Neuronal stem cell (in vitro differentiated cells): Measurements from ENCODE around the gene CDH18.

Experiments
- DNase-seq: peaks from one replicate; pipeline ENCODE4 v3.0.0-alpha.2; 2013; ENCODE audit warnings: low spot score
- H2AFZ ChIP-seq: one replicate; pipeline ENCODE4 v1.6.1; 2013; ENCODE audit warnings: mild to moderate bottlenecking, low read length, inconsistent platforms
- H2AK5ac ChIP-seq: 2 replicates; pipeline ENCODE4 v1.6.1; 2013; ENCODE audit warnings: low read depth, mild to moderate bottlenecking, inconsistent platforms, low read length, moderate library complexity, mixed read lengths
- H2BK120ac ChIP-seq: 2 replicates; pipeline ENCODE4 v1.6.1; 2013; ENCODE audit warnings: low read depth, mild to moderate bottlenecking, inconsistent platforms, low read length, moderate library complexity, mixed read lengths
- H2BK12ac ChIP-seq: one replicate; pipeline ENCODE4 v1.6.1; 2013; ENCODE audit warnings: low read length, inconsistent platforms
- H2BK15ac ChIP-seq: 2 replicates; pipeline ENCODE4 v1.6.1; 2013; ENCODE audit warnings: mild to moderate bottlenecking, low read length, inconsistent platforms, mixed read lengths
- H2BK5ac ChIP-seq: one replicate; pipeline ENCODE4 v1.6.1; 2013; ENCODE audit warnings: inconsistent platforms, mild to moderate bottlenecking, low read length, moderate library complexity
- H3K14ac ChIP-seq: one replicate; pipeline ENCODE4 v1.6.1; 2013; ENCODE audit warnings: low read length, inconsistent platforms
- H3K18ac ChIP-seq: 2 replicates; pipeline ENCODE4 v1.6.1; 2013; ENCODE audit warnings: low read length, inconsistent platforms
- H3K23ac ChIP-seq: 2 replicates; pipeline ENCODE4 v1.6.1; 2013; ENCODE audit warnings: low read depth, mild to moderate bottlenecking, mixed read lengths, low read length, inconsistent platforms; ENCODE audit not compliant: poor library complexity
- H3K27ac ChIP-seq: replicated peaks from 3 replicates; pipeline ENCODE4 v1.5.1; 2013; ENCODE audit warnings: low read length, inconsistent platforms
- H3K27me3 ChIP-seq, 3 experiments: 2 replicates each; pipeline ENCODE4 v1.6.1; 2013; ENCODE audit warnings: low read length in 3 of 3, mild to moderate bottlenecking in 2 of 3, inconsistent platforms in 1 of 3, low read depth in 1 of 3, mixed read lengths in 1 of 3, moderate library complexity in 1 of 3; ENCODE audit not compliant: control insufficient read depth in 3 of 3, insufficient read depth in 3 of 3
- H3K36me3 ChIP-seq, 2 donors: replicated peaks in 1 of 2; 2 replicates each; pipeline ENCODE4 v1.6.1; 2013; ENCODE audit warnings: low read length in 2 of 2; ENCODE audit not compliant: control insufficient read depth in 2 of 2, insufficient read depth in 2 of 2
- H3K4ac ChIP-seq: 2 replicates; pipeline ENCODE4 v1.6.1; 2013; ENCODE audit warnings: inconsistent platforms, mild to moderate bottlenecking, low read length, moderate library complexity
- H3K4me1 ChIP-seq, 2 donors: 1 replicate in 1 of 2; 2 replicates in 1 of 2; pipeline ENCODE4 v1.6.1; 2013; ENCODE audit warnings: low read length in 2 of 2, low read depth in 1 of 2; ENCODE audit not compliant: control insufficient read depth in 2 of 2, insufficient read depth in 1 of 2
- H3K4me2 ChIP-seq: one replicate; pipeline ENCODE4 v1.6.1; 2013; ENCODE audit warnings: mild to moderate bottlenecking, low read length, inconsistent platforms; ENCODE audit not compliant: insufficient read depth, poor library complexity, severe bottlenecking
- H3K4me3 ChIP-seq, 2 donors: 2 replicates each; pipeline ENCODE4 v1.5.1; 2013; ENCODE audit warnings: low read length in 2 of 2, mild to moderate bottlenecking in 2 of 2, inconsistent platforms in 1 of 2, moderate library complexity in 1 of 2
- H3K79me1 ChIP-seq: one replicate; pipeline ENCODE4 v1.6.1; 2013; ENCODE audit warnings: low read depth, mild to moderate bottlenecking, inconsistent platforms, low read length, moderate library complexity
- H3K9ac ChIP-seq: one replicate; pipeline ENCODE4 v1.6.1; 2013; ENCODE audit warnings: mild to moderate bottlenecking, low read depth, low read length, inconsistent platforms; ENCODE audit not compliant: poor library complexity
- H3K9me3 ChIP-seq, 2 donors: replicated peaks in 1 of 2; 2 replicates each; pipeline versions ENCODE3 to v1.6.1; 2013; ENCODE audit warnings: low read length in 2 of 2, mild to moderate bottlenecking in 2 of 2, inconsistent platforms in 1 of 2, low read depth in 1 of 2, mixed read lengths in 1 of 2, moderate library complexity in 1 of 2; ENCODE audit not compliant: control insufficient read depth in 2 of 2, insufficient read depth in 1 of 2
- H4K8ac ChIP-seq: one replicate; pipeline ENCODE4 v1.6.1; 2013; ENCODE audit warnings: low read depth, mild to moderate bottlenecking, inconsistent platforms, low read length, moderate library complexity
- H4K91ac ChIP-seq: one replicate; pipeline ENCODE4 v1.6.1; 2013; ENCODE audit warnings: low read length, low read depth, mild to moderate bottlenecking, inconsistent platforms; ENCODE audit not compliant: poor library complexity
- WGBS, 2 donors: extraction: QIAGEN DNeasy Blood & Tissue Kit; methylation state at CpG; one replicate each; pipeline ENCODE4 v1.1.7; 2013; ENCODE audit warnings: missing lambda C conversion rate in 2 of 2, mixed read lengths in 1 of 2; ENCODE audit not compliant: insufficient read length in 2 of 2, insufficient replicate concordance in 1 of 2; ENCODE audit errors: extremely low coverage in 2 of 2; 5-methylcytosine and 5-hydroxymethylcytosine counted together

Gene CDH18

DNA sequence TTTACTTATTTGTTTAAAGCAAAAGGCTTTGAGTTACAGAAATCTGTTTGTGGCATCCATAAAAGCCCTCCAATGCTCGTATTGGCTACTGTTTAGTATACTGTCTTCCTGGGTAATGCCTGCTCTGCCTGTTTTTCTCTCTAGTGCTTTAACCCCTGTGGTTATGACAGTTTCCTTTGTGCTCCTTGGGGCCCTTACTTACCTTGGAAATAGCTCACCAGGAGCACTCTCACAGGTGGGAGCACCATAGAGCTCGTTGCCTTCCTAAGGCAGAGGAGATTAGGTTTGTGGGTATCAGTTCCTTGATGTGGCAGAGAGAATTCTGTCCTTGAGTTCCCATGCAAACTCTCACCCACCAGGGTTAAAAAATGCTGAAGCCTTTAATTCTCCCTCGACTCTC is 242.8 kb downstream of the CDH18 start:
- DNase-seq, result no peak
- Histone ChIP-seq H2BK120ac (no peak overlapping the region), H4K8ac (no peak overlapping the region), H3K18ac (no peak overlapping the region), H3K27me3 (no peaks in the 10 kb centered on the region), H2AK5ac (no peak overlapping the region), H3K79me1 (no peaks in the 10 kb centered on the region), H3K36me3 (no peaks in the 10 kb centered on the region), H3K4ac (no peak overlapping the region), H3K4me3 (no peak overlapping the region), H3K4me2 (no peak overlapping the region), H3K27ac (no peak overlapping the region), H3K23ac (no peak overlapping the region), H2BK5ac (no peak overlapping the region), H2BK15ac (no peak overlapping the region), H3K9ac (no peak overlapping the region), H2BK12ac (no peak overlapping the region), H2AFZ (peak overlapping the region; percentile 46), H3K4me1 (no peaks in the 10 kb centered on the region), H4K91ac (no peak overlapping the region), H3K14ac (no peak overlapping the region), H3K9me3 (no peaks in the 10 kb centered on the region)
- WGBS, 2 donors, result no CpG with 5 or more reads among the region's 3 CpGs

DNA sequence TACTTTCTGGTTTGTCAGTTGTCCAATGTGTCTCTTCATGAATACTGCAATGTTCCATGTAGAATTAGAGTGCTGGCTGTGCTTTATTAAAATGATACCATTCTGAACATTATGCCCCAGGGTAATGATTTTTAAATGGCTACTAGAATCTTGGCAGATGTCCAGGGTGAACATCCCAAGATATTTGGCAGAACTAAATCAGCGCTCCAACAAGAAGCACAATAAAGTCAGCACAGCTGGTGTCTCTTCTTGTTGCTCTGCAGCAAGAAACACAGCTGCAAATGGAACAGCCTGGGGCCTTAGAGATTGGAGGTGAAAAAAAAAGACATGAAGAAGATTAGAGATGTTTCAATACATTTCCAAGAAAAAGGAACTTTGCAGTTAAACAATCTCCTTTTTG is 248.3 kb downstream of the CDH18 start:
- Histone ChIP-seq H3K23ac (no peak overlapping the region), H3K36me3 (no peaks in the 10 kb centered on the region), H2BK5ac (no peak overlapping the region), H4K91ac (no peak overlapping the region), H2BK120ac (no peak overlapping the region), H2AFZ (no peak overlapping the region), H3K18ac (no peak overlapping the region), H2AK5ac (no peak overlapping the region), H3K9ac (no peak overlapping the region), H3K4me2 (no peak overlapping the region), H3K79me1 (no peaks in the 10 kb centered on the region), H3K9me3 (no peaks in the 10 kb centered on the region), H3K4me3 (no peak overlapping the region), H3K4me1 (no peaks in the 10 kb centered on the region), H4K8ac (no peak overlapping the region), H2BK15ac (no peak overlapping the region), H3K27ac (no peak overlapping the region), H3K4ac (no peak overlapping the region), H3K27me3 (no peaks in the 10 kb centered on the region), H3K14ac (no peak overlapping the region), H2BK12ac (no peak overlapping the region)
- DNase-seq, result peak; percentile 4
- no CpG with 5 or more reads among the region's 1 CpG for WGBS, 2 donors

DNA sequence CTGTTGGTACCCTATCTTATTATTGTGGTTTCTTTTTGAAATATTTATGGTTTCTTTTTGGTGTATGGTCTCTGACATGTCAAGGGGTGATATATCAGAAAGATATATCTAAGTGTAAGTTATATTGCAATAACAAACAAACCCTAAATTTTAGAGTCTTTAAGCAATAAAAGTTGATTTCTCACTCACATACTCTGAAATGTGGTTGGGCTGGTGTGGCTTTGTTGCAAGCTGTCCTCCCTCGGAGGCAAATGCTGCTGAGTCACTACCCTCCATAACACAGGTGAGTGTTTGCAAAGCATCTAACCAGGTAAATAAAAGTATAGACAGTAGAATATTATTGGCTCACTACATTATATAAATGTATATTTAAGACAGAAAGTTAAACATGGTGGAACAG is 253.2 kb downstream of the CDH18 start:
- no peak overlapping the region for H3K4me2 ChIP-seq
- no peak overlapping the region for H3K14ac ChIP-seq
- H3K4me1 ChIP-seq, result peaks cover 0 to 2% of the 10 kb centered on the region in 2 donors
- no peak overlapping the region for H3K9ac ChIP-seq
- H2BK5ac ChIP-seq, result no peak overlapping the region
- H2AK5ac ChIP-seq, result no peak overlapping the region
- H3K27me3 ChIP-seq, result no peaks in the 10 kb centered on the region
- H2BK15ac ChIP-seq, result no peak overlapping the region
- H3K4ac ChIP-seq, result no peak overlapping the region
- no peak overlapping the region for H3K4me3 ChIP-seq
- no peak overlapping the region for H4K91ac ChIP-seq
- no peak overlapping the region for H2BK12ac ChIP-seq
- no peaks in the 10 kb centered on the region for H3K79me1 ChIP-seq
- no peak overlapping the region for H3K23ac ChIP-seq
- H3K18ac ChIP-seq, result no peak overlapping the region
- H3K36me3 ChIP-seq, result no peaks in the 10 kb centered on the region
- no peak overlapping the region for H3K27ac ChIP-seq
- no peak overlapping the region for H4K8ac ChIP-seq
- no peak overlapping the region for H2AFZ ChIP-seq
- H2BK120ac ChIP-seq, result no peak overlapping the region
- H3K9me3 ChIP-seq, result peaks cover 0 to 4% of the 10 kb centered on the region in 2 donors
- no CpG with 5 or more reads among the region's 1 CpG for WGBS, 2 donors
- no peak for DNase-seq

DNA sequence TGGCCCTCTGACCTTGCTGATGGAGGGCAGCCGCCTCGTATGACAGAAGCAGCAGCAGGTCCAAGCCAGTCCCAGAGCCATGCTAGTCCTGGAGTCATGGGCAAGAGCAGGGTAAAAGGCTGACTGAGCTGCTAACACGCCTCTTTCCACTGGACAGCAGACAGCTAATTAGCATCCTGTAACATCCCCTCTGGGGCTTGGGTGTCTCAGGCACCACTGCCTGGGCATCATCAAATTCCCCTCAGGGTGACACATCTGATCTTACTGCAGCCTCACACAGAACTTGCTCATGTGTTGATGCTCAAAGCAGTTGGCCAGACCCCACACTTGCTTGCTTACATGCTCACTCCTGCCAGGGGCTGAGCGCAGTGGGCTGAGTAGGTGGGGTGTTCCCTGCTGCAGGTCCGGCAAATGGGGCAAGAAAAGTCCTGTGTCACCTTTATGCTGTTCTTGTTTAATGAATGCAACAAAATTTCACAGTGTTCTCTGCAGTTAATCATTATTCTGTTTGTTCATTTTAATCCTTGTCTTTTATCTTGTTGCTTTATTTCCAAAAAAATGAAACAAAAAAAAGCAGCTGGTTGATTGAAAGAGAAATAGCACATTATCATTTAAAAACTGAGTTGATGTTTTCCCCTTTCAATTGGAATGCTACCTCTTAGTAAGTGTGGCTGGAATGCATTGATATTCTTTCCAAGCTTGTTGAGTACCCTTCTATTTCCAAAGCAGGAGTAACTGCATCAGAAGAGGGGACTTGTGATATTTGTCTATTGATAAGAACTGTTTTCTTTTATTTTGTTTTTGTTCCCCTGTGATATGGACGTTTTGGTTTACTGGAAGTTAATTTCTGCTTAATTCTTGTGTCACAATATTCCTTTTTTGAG is 254.1 kb downstream of the CDH18 start:
- no peak overlapping the region for H3K9ac ChIP-seq
- H3K27ac ChIP-seq, result no peak overlapping the region
- peaks cover 0 to 2% of the 10 kb centered on the region in 2 donors for H3K4me1 ChIP-seq
- WGBS, 2 donors, result no CpG with 5 or more reads among the region's 6 CpGs
- H3K79me1 ChIP-seq, result no peaks in the 10 kb centered on the region
- peak overlapping the region; percentile 35 for H3K18ac ChIP-seq
- peaks cover 0 to 4% of the 10 kb centered on the region in 2 donors for H3K9me3 ChIP-seq
- peak overlapping the region; percentile 68 for H3K4ac ChIP-seq
- H3K23ac ChIP-seq, result no peak overlapping the region
- no peak overlapping the region for H4K8ac ChIP-seq
- peak overlapping the region in 1 of 2 donors; percentile 61 for H3K4me3 ChIP-seq
- DNase-seq, result no peak
- no peak overlapping the region for H2AFZ ChIP-seq
- H3K27me3 ChIP-seq, result no peaks in the 10 kb centered on the region
- no peaks in the 10 kb centered on the region for H3K36me3 ChIP-seq
- no peak overlapping the region for H3K14ac ChIP-seq
- H2BK5ac ChIP-seq, result no peak overlapping the region
- no peak overlapping the region for H2BK12ac ChIP-seq
- H2BK15ac ChIP-seq, result no peak overlapping the region
- no peak overlapping the region for H2AK5ac ChIP-seq
- H4K91ac ChIP-seq, result no peak overlapping the region
- no peak overlapping the region for H2BK120ac ChIP-seq
- H3K4me2 ChIP-seq, result no peak overlapping the region
